Myocyte (in vitro differentiated cells): ENCODE data around the gene RDX. TPM values are rescaled to one million over a fixed set of nuclear protein-coding genes. Genes with fewer than 3 reads are reported as not detected.
A peak's percentile ranks its signal among the peaks of the same experiment; 100 is the strongest.
"Not testable (repeated sequence)": the region's sequence is repeated elsewhere in the genome, so short reads cannot be mapped to it uniquely, and the experiment has no call there.

Experiments used
- DNase-seq: peaks from one replicate; pipeline ENCODE4 v3.0.0-alpha.2; 2012; ENCODE audit warnings: low read depth
- total RNA-seq: library from RNA; depleted of rRNA; stranded (reverse); fragments of >200 nt; gene quantifications from 2 replicates; pipeline ENCODE4 v1.2.3, GENCODE V29; 2014

The RDX gene
- total RNA-seq, 1 donor from 2014 or later: 76.2 TPM

- DNase-seq: no peak
These were observed 23.5 kb downstream of the RDX start for GRCh38 chr11:110272919-110273318.

GRCh38 chr11:110269996-110270395 lies 26.4 kb downstream of the RDX start:
- DNase-seq: no peak

- no peak for DNase-seq
These were observed 28.0 kb downstream of the RDX start for GRCh38 chr11:110268441-110268840.

- DNase-seq: no peak
These were observed 34.4 kb downstream of the RDX start for GRCh38 chr11:110262072-110262403.

GRCh38 chr11:110261195-110262071 lies 35.0 kb downstream of the RDX start:
- no peak for DNase-seq

- DNase-seq: no peak
These were observed 42.9 kb downstream of the RDX start for GRCh38 chr11:110253525-110253924.

GRCh38 chr11:110251836-110252235 lies 44.6 kb downstream of the RDX start:
- peak; percentile 33 for DNase-seq

GRCh38 chr11:110250168-110250567 lies 46.2 kb downstream of the RDX start:
- DNase-seq: no peak

- DNase-seq: no peak
These were observed 46.6 kb downstream of the RDX start for GRCh38 chr11:110249766-110250165.

- no peak for DNase-seq
These were observed 47.3 kb downstream of the RDX start for GRCh38 chr11:110249066-110249465.

- DNase-seq: no peak
These were observed 52.6 kb downstream of the RDX start for GRCh38 chr11:110243791-110244190.

GRCh38 chr11:110242746-110243145 lies 53.7 kb downstream of the RDX start:
- DNase-seq: no peak

GRCh38 chr11:110242188-110242587 lies 54.2 kb downstream of the RDX start:
- DNase-seq: no peak

GRCh38 chr11:110235966-110236365 lies 60.4 kb downstream of the RDX start:
- no peak for DNase-seq

GRCh38 chr11:110230377-110230776 lies 66.0 kb downstream of the RDX start:
- no peak for DNase-seq

- peak; percentile 29 for DNase-seq
These were observed 77.2 kb downstream of the RDX start for GRCh38 chr11:110219006-110219785.

- no peak for DNase-seq
These were observed 78.5 kb downstream of the RDX start for GRCh38 chr11:110217936-110218335.

- no peak for DNase-seq
These were observed 79.1 kb downstream of the RDX start for GRCh38 chr11:110217223-110217877.

GRCh38 chr11:110209313-110209694 lies 87.1 kb downstream of the RDX start:
- DNase-seq: not testable (repeated sequence)

GRCh38 chr11:110208678-110209312 lies 87.6 kb downstream of the RDX start:
- DNase-seq: peak; percentile 33

- DNase-seq: no peak
These were observed 89.3 kb downstream of the RDX start for GRCh38 chr11:110207123-110207522.

- DNase-seq: no peak
These were observed 95.6 kb downstream of the RDX start for GRCh38 chr11:110200836-110201235.
